GM12873 (cell line): ENCODE data around the gene CEP164.

ENCODE experiments used
- TF ChIP-seq, protein P1 (sequence below): IDR thresholded peaks from 2 replicates; pipeline ENCODE4 v1.5.1; 2012; ENCODE audit warnings: low read depth, mild to moderate bottlenecking, moderate library complexity, low read length, control low read depth; ENCODE audit not compliant: insufficient read depth; ENCODE audit errors: missing control alignments

Gene CEP164

DNA sequence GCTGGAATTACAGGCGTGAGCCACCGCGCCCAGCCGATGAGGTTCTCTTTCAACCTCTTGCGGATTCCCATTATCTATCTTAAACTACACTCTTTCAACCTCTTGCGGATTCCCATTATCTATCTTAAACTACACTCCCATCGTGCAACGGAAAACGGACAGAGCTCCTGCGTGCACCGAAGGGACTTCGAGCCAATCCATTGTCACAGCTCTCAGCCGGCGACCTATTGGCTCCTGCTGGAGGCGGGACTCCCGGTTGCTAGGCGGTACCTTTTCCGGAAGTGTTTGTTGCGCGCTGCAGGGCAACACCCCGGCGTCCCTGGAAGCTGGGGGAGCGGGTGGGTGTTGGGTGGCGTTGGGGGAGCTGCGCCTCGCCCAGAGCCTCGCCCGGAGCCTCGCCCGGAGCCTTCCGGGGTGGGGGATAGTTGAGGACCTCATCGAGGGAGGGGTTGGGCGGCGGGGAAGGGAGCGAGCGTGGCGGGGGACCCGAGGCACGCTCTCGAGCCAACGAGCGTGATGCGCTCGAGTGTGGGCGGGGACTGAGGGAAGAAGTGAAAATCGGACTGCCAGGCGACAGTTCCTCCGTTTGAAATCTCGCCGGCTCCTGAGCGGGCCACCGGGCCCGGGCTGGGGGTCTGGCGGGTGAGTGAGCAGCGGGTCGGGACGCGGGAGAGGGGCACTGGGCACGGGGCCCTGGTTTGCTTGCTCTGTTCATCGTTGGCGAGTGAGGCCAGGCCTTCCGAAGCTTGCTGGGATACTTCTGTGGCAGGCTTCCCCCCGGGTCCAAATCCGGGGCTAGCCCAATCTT lies at the start of gene CEP164:
Gene CEP164, plus strand, starts transcription at position 288 of the 808 bp plus-strand sequence. CDS start 10,733 bp downstream, outside the sequence.
- TF ChIP-seq, protein P1, sequence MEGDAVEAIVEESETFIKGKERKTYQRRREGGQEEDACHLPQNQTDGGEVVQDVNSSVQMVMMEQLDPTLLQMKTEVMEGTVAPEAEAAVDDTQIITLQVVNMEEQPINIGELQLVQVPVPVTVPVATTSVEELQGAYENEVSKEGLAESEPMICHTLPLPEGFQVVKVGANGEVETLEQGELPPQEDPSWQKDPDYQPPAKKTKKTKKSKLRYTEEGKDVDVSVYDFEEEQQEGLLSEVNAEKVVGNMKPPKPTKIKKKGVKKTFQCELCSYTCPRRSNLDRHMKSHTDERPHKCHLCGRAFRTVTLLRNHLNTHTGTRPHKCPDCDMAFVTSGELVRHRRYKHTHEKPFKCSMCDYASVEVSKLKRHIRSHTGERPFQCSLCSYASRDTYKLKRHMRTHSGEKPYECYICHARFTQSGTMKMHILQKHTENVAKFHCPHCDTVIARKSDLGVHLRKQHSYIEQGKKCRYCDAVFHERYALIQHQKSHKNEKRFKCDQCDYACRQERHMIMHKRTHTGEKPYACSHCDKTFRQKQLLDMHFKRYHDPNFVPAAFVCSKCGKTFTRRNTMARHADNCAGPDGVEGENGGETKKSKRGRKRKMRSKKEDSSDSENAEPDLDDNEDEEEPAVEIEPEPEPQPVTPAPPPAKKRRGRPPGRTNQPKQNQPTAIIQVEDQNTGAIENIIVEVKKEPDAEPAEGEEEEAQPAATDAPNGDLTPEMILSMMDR, result no peak

DNA sequence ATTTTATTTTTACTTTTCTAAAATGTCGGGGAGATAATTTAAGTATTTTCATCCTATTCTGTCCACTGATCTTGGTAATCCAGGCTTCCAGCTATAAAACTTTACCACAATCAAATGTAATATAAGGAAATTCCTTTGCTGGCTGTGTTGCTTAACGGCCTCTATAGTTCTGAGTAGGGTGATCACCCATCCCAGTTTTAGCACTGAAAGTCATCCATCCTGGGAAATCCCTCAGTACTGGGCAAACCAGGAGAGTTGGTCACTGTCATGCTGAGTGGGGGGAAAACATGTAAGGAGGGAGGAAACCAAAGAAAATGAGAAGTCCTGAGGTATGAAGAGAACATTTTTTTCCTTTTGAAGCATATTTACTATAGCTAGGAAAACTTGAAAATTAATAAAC lies 49.3 kb upstream of the CEP164 start:
- TF ChIP-seq, protein P1, result no peak

DNA sequence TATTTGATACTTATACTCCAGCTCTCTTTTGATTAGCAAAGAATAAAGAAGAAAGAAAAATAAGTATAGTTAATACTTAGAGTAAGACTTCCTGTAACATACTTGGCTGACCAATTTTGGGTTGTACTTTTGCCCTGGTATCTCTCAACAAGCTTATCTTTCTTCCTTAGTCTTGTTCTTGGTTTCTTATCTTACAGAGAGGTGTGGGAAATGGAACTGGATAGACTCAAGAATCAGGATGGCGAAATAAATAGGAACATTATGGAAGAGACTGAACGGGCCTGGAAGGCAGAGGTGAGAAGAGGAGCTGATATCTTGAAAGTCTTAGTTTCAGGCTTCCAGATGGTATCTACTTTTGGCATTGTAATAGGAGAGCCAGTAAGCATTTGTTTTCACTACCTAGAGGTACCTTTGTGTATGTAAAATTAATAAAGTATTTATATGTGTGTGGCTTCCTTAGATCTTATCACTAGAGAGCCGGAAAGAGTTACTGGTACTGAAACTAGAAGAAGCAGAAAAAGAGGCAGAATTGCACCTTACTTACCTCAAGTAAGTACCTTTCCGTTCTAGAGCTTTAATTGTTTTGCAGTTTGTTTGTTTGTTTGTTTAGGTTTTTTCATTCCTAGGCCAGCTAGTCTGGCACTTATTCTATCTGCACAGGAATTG lies 47.8 kb upstream of the CEP164 start:
- TF ChIP-seq, protein P1, result no peak

DNA sequence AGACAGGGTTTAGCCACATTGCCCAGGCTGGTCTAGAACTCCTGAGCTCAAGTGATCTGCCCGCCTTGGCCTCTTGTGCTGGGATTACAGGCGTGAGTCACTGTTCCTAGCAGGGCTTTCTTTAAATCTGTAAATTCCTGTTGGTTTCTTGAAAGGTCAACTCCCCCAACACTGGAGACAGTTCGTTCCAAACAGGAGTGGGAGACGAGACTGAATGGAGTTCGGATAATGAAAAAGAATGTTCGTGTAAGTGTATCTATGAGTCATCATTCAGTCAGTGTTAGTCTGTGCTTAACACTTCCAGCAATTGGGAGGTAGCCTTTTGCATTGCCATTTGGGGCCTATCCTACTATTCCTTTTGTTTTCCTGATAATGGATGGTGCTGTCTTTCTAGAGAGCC lies 46.5 kb upstream of the CEP164 start:
- TF ChIP-seq, protein P1, result no peak

DNA sequence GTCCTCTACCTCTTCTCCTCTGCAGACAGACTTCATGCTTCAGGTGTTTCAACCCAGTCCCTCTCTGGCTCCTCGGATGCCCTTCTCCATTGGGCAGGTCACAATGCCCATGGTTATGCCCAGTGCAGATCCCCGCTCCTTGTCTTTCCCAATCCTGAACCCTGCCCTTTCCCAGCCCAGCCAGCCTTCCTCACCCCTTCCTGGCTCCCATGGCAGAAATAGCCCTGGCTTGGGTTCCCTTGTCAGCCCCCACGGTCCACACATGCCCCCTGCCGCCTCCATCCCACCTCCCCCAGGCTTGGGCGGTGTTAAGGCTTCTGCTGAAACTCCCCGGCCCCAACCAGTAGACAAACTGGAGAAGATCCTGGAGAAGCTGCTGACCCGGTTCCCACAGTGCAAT lies 45.8 kb upstream of the CEP164 start:
- TF ChIP-seq, protein P1, result no peak

DNA sequence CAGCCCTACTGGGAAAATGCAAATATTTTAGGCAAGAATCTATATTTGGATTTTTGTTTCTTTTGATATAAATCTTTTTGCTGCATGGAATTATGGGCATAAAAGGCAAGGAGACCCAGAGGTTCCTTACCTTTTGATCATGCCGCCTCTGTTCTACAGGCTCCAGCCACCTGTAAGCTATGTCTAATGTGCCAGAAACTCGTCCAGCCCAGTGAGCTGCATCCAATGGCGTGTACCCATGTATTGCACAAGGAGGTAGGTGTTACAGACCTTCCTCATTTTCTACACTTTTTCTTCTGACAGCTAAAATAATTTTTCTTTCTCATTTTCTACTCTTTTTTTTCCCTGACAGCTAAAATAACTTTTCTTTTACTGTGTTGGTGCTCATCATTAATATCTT lies 44.7 kb upstream of the CEP164 start:
- TF ChIP-seq, protein P1, result no peak

DNA sequence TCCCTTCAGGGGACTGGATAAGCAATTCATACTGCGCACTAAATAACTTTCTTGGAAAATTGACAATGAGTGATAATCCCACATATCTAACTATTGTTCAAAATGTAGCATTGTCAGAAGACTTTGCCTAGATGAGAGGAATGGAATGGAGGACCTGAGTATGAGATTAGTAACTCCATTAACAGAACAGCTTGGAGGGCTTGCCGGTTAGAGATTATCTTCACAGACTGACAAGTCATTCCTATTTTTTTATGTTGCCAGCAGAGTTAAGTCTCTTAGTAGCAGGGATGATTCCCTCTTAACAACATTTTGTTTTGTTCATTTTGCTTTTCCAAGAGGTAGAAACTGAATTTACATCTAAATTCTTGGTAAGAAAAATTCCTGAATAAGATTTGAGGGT lies 43.6 kb upstream of the CEP164 start:
- TF ChIP-seq, protein P1, result no peak
